ENCODE data around the gene CERK. TPM values are rescaled to one million over a fixed set of nuclear protein-coding genes. Genes with fewer than 3 reads are reported as not detected.

CERK gene
- total and polyA plus RNA-seq, 7 donors = 23.9 to 45.5 (median 28.2) TPM

DNA sequence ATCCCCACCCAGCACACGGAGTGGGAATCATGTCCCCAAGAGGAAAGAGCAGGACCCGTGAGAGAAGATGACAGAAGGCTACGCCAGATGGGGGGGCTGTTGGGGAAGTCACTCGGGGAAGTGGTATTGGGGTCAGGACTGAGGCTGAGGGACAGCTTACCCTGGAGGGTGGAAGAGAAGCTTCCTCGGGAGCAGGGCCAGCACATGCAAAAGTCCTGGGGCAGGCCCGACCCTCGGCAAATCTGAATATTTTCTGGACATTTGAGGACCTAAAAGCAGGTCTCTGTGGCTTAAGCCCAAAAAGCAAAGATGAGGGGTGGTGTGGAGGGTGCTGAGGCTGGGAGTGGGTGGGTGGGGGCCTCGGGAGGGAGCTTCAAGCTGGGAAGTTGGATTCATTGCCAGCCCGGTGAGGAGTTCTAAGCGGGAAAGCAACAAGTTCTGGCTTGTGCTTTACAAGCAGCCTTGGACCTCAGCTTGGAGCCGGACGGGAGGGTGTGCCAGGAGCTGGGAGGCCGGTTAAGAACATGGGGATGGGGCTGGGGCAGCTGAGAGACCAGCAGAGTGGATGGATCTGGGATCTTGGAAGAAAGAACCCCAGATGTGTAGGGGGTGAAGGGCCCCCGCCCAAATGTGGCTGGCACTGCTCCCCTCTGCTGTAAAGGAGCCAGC lies 83.0 kb downstream of the CERK start:
- H3K4me3 ChIP-seq = no peak overlapping the region
- intact Hi-C loops (cut with DNase I) = no loop called here
- peaks cover 0 to 18% (median 13%) of the 10 kb centered on the region in 4 donors for H3K4me1 ChIP-seq
- H3K27me3 ChIP-seq = no peaks in the 10 kb centered on the region
- no peaks in the 10 kb centered on the region for H3K36me3 ChIP-seq
- no peaks in the 10 kb centered on the region for H3K9me3 ChIP-seq
- TF ChIP-seq EP300 (IDR thresholded peaks at IDR 0.05) (no peak), POLR2AphosphoS5 (IDR thresholded peaks at IDR 0.05) (no peak), POLR2A (IDR thresholded peaks at IDR 0.05) (no peak)
- TF ChIP-seq, protein P1, sequence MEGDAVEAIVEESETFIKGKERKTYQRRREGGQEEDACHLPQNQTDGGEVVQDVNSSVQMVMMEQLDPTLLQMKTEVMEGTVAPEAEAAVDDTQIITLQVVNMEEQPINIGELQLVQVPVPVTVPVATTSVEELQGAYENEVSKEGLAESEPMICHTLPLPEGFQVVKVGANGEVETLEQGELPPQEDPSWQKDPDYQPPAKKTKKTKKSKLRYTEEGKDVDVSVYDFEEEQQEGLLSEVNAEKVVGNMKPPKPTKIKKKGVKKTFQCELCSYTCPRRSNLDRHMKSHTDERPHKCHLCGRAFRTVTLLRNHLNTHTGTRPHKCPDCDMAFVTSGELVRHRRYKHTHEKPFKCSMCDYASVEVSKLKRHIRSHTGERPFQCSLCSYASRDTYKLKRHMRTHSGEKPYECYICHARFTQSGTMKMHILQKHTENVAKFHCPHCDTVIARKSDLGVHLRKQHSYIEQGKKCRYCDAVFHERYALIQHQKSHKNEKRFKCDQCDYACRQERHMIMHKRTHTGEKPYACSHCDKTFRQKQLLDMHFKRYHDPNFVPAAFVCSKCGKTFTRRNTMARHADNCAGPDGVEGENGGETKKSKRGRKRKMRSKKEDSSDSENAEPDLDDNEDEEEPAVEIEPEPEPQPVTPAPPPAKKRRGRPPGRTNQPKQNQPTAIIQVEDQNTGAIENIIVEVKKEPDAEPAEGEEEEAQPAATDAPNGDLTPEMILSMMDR (IDR thresholded peaks at IDR 0.05) = no peak
- 91 to 93% methylated on average over 14 of the region's 14 CpGs for WGBS, 2 donors
- no peak overlapping the region for H3K27ac ChIP-seq
- no peak for DNase-seq

DNA sequence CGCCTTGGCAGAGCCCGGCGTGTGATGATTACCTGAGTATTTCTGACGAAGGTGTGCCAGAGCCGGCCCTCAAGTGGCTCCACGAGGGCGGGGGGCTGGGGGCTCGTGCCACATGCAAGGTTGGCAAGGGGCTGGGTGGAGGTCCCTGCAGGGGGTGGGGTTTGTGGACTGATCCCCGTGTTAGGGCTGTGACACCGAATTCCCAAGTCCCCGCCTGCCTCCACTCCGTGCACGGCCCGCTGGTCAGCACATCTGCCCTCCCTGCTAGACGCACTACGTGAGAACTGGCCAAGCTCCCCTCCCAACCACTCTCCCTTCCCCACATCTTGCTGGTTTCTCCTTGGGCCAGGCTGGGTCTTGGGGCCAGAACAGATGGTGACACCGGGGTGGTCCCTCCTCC lies 83.6 kb downstream of the CERK start:
- Histone ChIP-seq H3K27me3 (no peaks in the 10 kb centered on the region), H3K27ac (no peak overlapping the region), H3K4me1 (peaks cover 0 to 25% (median 19%) of the 10 kb centered on the region in 4 donors), H3K9me3 (no peaks in the 10 kb centered on the region), H3K4me3 (no peak overlapping the region), H3K36me3 (no peaks in the 10 kb centered on the region)
- WGBS, 2 donors = 90 to 93% methylated on average over 17 of the region's 17 CpGs
- DNase-seq = no peak
- TF ChIP-seq POLR2A (IDR thresholded peaks at IDR 0.05) (no peak), EP300 (IDR thresholded peaks at IDR 0.05) (no peak), POLR2AphosphoS5 (IDR thresholded peaks at IDR 0.05) (no peak)
- TF ChIP-seq, protein P1 (IDR thresholded peaks at IDR 0.05) = no peak
- intact Hi-C loops (cut with DNase I) = no loop called here

DNA sequence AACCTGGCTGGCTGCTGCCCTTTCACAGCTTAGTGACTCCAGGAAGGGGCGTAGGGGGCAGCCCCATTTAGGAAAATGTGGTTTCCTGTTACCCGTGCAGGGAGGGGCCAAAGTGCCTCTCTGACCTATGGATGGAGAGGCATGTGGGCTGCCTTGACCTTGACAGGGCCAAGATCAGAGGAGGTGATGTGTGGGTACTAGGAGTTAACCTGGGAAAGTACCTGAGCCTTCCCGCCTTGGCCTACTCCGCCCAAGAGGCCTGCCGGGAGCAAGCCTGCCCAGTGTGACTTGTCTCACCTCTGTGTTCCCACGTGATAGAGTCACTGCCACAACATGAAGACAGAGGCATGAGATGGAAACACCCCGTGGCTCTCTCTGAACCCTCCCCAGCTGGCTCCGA lies 84.5 kb downstream of the CERK start:
- peaks cover 0 to 31% (median 24%) of the 10 kb centered on the region in 4 donors for H3K4me1 ChIP-seq
- intact Hi-C loops (cut with DNase I) = no loop called here

DNA sequence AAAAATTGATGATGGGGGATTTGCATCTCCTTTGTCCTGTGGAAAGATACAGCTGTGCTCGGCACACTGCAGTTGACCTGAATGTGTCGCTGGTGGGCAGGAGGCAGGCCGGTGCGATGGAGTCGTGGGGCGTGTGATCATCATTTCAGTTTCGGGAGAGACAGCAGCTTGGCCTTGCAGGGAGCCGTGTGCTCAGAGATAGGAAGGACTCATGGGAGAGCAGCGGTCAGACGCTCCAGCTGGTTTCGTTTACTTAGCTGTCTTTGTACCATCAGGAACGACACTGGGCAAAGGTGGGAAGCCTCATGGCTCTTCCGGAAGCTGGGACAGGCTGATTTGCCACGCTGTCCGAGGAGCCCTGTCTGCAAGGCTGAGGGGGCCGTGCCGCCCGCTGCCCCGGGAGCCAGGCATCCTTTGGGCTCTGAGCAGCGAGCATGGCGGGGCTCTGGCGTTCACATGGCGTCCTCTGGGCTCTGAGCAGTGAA lies 85.2 kb downstream of the CERK start:
- intact Hi-C loops (cut with DNase I) = no loop called here
- TF ChIP-seq POLR2AphosphoS5 (IDR thresholded peaks at IDR 0.05) = peak in 1 of 4 donors; percentile 6
- TF ChIP-seq, protein P1 (IDR thresholded peaks at IDR 0.05) = no peak
- no peak for TF ChIP-seq POLR2A (IDR thresholded peaks at IDR 0.05)
- TF ChIP-seq EP300 (IDR thresholded peaks at IDR 0.05) = no peak
- Histone ChIP-seq H3K27ac (peak overlapping the region; percentile 39 to 72 (median 51)), H3K4me1 (peaks cover 0 to 31% (median 24%) of the 10 kb centered on the region in 4 donors), H3K9me3 (no peaks in the 10 kb centered on the region), H3K4me3 (peak overlapping the region in 2 of 4 donors; percentile 5 to 9), H3K36me3 (no peaks in the 10 kb centered on the region), H3K27me3 (no peaks in the 10 kb centered on the region)
- DNase-seq = no peak
- 73 to 78% methylated on average over 23 of the region's 23 CpGs for WGBS, 2 donors

More for the DNA sequence above, 84.5 kb downstream of the CERK start:
- Histone ChIP-seq H3K4me3 (no peak overlapping the region), H3K36me3 (no peaks in the 10 kb centered on the region), H3K9me3 (no peaks in the 10 kb centered on the region), H3K27me3 (no peaks in the 10 kb centered on the region), H3K27ac (peak overlapping the region; percentile 39 to 72 (median 51))
- 48 to 58% methylated on average over 8 of the region's 8 CpGs for WGBS, 2 donors
- DNase-seq = no peak
- TF ChIP-seq, protein P1 (IDR thresholded peaks at IDR 0.05) = no peak
